Endothelial cell of hepatic sinusoid (primary cell): ENCODE measurements around the gene SLC4A9.

ENCODE experiments used
- in situ Hi-C: cut with HindIII; loops from 2 replicates; pipeline ENCODE4 v1.10.0; 2017; ENCODE audit warnings: low sequenced_read_pairs

SLC4A9 gene

DNA sequence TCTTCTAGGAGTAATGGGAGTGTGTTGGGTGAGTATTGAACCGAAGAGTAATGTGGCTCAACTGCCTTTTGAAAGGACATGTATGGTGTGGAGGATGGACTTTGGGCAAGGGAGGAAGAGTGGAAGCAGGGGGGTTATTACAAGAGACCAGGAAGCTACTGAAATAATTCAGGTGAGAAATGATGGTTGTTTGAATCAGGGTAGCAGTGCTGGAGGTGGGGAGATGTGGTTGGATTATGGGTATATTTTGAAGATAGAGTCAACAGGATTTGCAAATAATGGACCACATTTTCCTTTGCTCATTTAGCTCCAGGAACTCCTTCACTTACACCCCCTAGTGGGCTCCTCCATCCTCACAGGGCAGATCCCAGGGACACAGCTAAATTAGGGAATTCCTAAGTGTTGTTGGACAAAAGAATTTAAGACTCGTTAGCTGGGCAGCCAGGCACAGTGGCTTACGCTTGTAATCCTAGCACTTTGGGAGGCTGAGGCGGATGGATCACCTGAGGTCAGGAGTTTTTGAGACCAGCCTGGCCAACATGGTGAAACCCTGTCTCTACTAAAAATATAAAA is 1.2 kb upstream of the SLC4A9 start:
- in situ Hi-C loops, result no loop called here

DNA sequence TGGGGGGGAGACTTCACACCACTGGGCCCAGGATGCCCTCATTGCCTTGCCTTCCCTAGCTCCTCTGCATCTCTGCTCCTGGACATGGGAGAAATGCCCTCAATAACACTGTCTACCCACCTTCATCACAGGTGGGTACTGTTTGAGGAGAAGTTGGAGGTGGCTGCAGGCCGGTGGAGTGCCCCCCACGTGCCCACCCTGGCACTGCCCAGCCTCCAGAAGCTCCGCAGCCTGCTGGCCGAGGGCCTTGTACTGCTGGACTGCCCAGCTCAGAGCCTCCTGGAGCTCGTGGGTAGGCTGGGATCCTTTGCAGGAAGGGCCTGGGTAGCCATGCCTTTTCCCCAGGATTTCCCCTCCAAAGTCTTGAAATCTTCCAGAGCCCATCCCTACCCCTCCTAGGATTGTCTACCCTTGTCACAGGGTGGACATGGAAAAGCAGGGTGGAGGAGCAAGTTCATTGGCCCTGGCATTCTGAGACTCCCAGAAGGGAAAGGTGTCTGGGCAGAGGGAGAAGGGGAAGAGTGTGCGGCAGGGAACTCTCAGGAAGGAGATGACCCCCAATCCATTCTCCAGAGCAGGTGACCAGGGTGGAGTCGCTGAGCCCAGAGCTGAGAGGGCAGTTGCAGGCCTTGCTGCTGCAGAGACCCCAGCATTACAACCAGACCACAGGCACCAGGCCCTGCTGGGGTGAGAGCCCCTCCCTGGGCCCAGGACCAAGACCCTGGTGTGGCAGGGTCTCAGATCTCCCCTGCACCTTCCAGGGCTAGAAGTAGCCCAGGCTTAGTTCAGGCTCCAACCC is 886 bp downstream of the SLC4A9 start:
- in situ Hi-C loops, result loop anchor here (10.0 kb wide), 1 partner anchor 284 kb away; the partner anchor contains the start of genes IK and NDUFA2

DNA sequence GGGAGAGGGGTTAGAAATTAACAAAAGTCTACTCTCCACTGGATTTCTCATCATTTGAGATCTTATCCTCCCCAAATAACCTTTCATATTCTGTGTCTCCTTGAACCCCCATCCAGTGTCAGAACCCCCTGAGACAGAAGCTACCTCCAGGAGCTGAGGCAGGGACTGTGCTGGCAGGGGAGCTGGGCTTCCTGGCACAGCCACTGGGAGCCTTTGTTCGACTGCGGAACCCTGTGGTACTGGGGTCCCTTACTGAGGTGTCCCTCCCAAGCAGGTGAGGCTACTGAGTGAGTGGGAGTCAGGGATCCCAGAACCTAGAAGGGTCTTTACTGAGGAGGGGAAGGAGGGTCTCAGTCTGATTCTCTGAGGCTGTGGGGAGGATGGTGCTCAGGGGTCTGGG is 1.9 kb downstream of the SLC4A9 start:
- in situ Hi-C loops, result loop anchor here (10.0 kb wide), 1 partner anchor 283 kb away; the partner anchor contains the start of genes IK and NDUFA2

DNA sequence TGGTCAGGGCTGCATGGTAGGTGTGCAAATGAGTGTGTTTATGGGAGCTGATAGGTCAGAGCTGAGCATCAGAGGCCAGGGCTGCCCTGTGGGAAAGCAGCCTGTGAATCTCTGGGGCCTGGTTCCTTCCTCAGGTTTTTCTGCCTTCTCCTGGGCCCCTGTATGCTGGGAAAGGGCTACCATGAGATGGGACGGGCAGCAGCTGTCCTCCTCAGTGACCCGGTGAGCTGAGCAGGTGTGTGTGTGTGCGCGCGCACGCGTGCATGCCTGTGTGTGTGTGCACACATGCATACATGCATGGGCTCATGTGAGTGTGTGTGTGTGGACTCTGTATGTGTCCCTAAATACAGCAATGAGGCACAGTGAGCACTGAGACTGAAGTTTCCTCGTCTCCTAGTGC is 2.3 kb downstream of the SLC4A9 start:
- in situ Hi-C loops, result loop anchor here (10.0 kb wide), 1 partner anchor 282 kb away; the partner anchor contains the start of genes IK and NDUFA2

DNA sequence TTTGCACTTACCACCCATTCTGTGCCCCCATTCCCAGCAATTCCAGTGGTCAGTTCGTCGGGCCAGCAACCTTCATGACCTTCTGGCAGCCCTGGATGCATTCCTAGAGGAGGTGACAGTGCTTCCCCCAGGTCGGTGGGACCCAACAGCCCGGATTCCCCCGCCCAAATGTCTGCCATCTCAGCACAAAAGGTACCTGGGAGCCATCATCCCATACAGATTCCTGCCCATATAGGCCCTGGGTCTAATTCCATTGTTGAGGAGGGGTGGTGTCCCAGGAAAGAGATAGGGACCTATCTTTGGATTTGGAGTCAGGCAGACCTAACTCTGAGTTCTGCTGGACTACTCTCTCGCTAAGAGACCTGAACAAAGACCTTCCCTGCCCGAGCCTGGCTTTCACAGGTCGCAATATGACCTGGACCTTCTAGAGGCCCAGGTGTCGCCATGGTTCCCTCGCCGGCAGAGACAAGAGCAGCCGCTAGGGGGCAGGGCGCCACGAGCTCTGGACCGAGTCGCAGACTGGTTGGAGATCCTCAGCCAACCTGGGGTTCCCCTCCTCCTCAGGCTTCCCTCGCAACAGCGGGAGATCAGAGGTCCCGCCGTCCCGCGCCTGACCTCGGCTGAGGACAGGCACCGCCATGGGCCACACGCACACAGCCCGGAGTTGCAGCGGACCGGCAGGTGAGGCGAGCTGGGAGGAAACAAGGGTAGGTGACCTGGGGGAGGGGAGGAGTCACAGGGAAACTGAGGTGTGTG is 3.1 kb downstream of the SLC4A9 start:
- in situ Hi-C loops, result loop anchor here (10.0 kb wide), 1 partner anchor 282 kb away; the partner anchor contains the start of genes IK and NDUFA2

DNA sequence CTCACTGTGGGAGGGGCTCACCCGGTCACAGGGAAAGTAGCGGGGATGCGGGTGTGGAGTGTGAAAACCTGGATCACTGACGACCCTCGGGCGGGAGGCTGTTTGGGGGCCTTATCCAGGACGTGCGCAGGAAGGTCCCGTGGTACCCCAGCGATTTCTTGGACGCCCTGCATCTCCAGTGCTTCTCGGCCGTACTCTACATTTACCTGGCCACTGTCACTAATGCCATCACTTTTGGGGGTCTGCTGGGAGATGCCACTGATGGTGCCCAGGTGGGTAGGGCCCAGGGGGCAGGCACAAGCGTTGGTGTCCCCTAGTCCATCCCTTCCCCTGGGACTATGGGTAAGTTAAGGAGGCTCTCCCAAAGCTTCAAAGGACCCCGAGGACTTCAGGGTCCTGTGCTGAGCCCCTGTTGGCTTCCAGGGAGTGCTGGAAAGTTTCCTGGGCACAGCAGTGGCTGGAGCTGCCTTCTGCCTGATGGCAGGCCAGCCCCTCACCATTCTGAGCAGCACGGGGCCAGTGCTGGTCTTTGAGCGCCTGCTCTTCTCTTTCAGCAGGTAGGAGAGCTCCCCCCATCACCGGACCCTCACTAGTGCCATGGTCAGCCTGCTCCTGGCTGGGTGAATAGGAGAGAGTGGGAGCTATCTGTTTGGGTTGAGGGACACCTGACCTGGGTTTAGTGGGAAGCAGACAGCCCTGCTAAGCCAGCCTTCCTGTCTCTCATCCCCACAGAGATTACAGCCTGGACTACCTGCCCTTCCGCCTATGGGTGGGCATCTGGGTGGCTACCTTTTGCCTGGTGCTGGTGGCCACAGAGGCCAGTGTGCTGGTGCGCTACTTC is 3.9 kb downstream of the SLC4A9 start:
- in situ Hi-C loops, result loop anchor here (10.0 kb wide), 1 partner anchor 281 kb away; the partner anchor contains the start of genes IK and NDUFA2

DNA sequence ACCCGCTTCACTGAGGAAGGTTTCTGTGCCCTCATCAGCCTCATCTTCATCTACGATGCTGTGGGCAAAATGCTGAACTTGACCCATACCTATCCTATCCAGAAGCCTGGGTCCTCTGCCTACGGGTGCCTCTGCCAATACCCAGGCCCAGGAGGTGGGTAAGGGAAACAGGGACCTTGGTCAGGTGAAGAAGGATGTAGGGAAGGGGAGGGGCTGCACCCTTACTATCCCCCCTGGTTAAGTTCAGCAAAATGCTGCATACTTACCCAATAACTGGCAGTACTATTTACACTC is 4.4 kb downstream of the SLC4A9 start:
- in situ Hi-C loops, result loop anchor here (10.0 kb wide), 1 partner anchor 280 kb away; the partner anchor contains the start of genes IK and NDUFA2

DNA sequence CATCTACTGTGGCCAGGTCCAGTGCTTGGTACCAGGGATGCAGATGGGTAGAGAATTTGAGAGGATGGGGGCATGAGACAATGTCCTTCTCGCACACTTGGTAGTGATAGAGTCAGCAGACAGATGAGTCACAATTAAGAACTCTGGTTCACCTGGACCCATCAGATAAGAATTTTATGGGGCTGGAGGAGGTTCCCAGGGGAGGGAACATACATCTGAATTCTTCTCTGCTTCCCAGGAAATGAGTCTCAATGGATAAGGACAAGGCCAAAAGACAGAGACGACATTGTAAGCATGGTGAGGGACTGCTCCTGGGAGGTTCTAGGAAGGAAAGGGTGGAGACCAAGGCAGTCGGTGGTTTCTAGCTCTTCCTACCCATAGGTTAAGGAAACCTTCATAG is 5.3 kb downstream of the SLC4A9 start:
- in situ Hi-C loops, result loop anchor here (5.0 to 10.0 kb wide), 2 partner anchors 42 to 280 kb away; partner anchors contain the start of genes IK and NDUFA2

DNA sequence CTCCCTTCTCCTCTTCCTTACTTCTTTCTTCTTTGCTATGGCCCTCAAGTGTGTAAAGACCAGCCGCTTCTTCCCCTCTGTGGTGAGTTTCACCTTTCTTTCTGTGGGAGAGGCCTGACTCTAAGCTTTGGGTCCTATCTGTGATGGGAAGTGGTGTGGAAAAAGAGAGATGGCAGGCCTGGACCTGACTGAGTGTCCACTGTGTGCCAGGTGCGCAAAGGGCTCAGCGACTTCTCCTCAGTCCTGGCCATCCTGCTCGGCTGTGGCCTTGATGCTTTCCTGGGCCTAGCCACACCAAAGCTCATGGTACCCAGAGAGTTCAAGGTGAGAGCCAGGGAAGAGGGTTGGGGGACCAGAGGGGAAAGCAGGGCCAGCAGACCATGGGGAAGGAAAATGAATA is 5.9 kb downstream of the SLC4A9 start:
- in situ Hi-C loops, result loop anchor here (5.0 to 10.0 kb wide), 2 partner anchors 41 to 279 kb away; partner anchors contain the start of genes IK and NDUFA2

DNA sequence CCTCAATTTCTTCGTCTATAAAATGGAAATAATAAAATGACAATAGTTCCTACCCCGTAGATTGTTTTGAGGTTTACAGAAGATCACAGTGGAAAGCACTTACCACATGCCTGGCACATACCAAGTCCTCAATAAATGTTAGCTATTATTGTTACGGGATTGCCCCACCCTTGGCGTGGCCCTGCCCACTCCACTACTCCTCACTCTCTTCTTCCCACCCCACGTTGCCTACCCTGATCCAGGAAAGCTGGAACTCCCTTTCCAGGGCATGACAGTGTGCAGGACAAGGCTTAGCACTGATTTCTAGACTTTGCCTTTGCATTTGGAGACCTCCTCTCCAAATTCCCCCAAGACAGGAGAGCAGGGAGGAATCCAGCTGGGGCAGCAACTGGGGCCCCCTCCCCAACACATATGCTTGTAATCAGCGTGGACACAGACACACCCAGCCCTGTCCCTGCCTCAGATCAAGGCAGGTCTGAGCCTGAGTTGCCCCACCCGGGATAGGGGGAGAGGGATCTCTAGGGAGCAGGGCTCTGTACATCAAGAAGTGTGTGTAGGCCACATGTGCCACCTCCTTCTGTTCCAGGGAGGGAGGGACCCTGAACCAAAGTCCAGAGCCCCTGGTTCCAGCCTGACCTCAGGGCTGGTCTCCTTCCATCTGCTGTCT is 6.7 kb downstream of the SLC4A9 start:
- in situ Hi-C loops, result loop anchor here (5.0 to 10.0 kb wide), 2 partner anchors 41 to 278 kb away; partner anchors contain the start of genes IK and NDUFA2

DNA sequence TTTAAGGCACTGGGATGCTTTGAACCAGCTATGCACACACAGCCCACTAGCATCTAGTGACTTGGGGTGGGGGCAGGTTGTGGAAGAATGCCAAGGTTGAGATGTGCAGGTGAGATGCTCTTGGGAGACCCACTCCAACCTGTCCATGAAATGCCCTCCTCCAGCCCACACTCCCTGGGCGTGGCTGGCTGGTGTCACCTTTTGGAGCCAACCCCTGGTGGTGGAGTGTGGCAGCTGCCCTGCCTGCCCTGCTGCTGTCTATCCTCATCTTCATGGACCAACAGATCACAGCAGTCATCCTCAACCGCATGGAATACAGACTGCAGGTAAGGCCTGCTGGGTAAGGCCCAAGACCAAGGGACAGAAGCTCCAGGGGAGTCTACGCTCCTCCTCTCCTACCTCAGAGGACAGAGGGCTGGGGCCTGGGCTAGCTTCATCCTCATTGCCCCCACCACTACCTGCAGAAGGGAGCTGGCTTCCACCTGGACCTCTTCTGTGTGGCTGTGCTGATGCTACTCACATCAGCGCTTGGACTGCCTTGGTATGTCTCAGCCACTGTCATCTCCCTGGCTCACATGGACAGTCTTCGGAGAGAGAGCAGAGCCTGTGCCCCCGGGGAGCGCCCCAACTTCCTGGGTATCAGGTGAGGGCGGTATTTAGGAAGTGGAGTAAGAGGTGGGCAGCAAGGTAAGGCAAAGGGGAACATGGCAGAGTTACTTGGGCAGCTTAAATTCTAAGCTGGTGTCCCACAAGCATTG is 7.4 kb downstream of the SLC4A9 start:
- in situ Hi-C loops, result loop anchor here (5.0 to 10.0 kb wide), 2 partner anchors 40 to 277 kb away; partner anchors contain the start of genes IK and NDUFA2

DNA sequence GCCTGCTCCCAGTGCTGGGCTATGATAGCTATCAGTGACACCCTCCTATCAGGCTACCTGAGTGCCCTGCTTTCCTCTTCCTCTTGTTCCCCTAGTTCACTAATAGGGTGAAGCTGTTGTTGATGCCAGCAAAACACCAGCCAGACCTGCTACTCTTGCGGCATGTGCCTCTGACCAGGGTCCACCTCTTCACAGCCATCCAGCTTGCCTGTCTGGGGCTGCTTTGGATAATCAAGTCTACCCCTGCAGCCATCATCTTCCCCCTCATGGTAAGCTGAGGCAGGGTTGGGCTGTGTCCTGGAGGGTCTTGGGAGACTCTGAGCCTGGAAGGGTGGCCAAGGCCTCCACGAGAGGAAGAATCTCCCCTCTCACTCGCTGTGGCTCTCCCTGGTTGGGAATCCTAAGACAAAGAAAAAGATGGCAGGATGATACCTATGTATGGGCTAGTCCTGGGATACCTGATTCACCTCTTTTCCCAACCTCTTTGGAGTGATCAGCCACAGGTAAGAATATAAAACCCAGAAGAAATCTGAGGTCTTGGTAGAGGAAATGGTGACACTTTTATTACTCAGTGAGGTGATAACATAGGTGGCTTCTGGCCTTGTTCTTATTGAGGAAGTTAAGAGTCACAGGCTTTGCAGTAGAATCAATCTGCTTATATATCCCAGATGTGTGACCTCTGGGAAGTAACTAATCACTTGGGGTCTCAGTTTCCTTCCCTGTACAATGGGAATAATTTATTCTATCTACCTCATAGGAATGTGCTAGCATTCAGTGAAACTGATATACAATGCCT is 11.6 kb downstream of the SLC4A9 start:
- in situ Hi-C loops, result no loop called here

DNA sequence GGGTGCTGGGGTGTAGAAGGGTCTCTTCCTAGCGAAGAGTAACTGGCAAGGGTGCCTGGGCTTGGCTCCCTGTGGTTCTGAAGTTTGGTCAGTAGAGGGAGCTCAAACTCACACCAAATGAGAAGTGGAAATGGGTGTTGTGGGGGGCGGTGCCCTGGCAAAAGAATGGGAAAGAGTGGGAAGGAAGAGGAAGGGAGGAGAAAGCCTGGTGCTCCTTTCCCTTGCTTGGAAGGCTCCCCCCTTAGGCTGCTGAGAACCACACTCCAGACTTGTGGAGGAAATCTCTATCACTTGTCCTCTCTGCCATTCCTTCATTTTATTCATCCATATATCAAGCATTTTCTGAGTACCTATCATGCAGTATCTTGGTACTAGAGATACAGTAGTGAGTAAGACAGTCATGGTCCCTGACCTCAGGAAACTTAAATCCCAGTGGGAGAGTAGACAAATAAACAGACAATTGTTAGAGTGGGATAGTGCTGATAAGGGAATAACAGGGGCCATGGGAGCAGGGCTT is 13.0 kb downstream of the SLC4A9 start:
- in situ Hi-C loops, result no loop called here

DNA sequence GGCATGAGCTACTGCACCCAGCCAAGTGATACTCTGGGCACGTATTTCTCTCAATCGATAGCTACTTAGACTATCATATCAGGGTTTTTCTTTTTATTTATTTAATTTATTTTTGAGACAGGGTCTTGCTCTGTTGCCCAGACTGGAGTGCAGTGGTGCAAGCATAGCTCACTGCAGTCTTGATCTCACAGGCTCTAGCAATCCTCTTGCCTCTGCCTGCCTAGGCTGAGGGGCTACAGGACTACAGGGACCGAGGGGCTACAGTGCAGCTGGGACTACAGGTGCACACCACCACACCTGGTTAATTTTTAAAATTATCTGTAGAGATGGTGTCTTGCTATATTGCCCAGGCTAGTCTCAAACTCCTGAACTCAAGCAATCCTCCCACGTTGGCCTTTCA is 21.4 kb downstream of the SLC4A9 start:
- in situ Hi-C loops, result no loop called here

DNA sequence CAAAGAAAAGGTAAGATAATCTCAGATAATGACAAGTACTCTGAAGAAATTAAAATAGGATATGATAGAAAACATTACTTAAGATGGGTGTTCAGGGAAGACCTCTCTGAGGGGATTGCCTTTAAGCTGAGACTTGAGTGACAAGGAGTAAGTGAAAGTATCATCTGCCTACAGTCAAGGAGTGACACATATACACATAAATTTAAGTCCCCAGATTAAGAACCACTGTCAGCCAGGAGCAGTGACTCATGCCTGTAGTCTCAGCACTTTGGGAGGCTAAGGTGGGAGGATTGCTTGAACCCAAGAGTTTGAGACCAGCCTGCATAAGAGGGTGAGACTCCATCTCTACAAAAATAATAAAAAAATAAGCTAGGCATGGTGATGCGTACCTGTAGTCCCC is 22.0 kb downstream of the SLC4A9 start:
- in situ Hi-C loops, result no loop called here

DNA sequence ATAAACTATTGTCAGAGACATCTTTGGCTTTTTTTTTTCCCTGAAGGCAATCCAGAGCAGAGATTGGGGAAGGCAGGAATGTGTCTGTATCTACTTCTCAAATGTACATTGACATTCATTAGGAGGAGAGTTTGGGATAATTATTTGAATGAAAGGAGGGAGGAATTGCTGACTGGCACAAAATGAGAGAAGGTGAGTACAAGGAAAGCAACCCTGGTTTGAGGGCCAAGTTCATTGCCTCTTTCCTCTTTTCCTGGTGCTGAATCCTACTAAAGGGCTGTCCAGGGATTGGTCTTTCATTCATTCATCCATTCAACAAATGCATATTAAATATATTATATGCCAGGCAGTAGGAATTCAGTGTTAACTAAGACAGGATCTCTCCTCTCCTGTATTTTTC is 22.9 kb downstream of the SLC4A9 start:
- in situ Hi-C loops, result no loop called here

DNA sequence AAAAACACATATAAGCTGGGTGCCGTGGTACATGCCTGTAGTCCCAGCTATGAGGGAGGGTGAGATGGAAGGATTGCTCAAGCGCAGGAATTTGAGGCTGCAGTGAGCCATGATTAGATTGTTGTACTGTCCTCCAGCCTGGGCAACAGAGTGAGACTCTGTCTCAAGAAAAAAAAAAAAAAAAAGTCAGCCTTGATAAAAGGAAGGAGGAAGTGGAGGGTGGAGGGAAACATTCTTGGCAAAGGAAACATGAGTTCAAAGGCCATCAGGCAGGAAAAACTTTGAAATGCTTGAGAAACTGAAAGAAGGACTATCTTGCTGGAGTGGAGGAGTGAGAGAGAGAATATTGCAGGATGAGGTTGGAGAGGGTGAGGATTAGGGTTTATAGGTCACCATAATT is 23.3 kb downstream of the SLC4A9 start:
- in situ Hi-C loops, result no loop called here

DNA sequence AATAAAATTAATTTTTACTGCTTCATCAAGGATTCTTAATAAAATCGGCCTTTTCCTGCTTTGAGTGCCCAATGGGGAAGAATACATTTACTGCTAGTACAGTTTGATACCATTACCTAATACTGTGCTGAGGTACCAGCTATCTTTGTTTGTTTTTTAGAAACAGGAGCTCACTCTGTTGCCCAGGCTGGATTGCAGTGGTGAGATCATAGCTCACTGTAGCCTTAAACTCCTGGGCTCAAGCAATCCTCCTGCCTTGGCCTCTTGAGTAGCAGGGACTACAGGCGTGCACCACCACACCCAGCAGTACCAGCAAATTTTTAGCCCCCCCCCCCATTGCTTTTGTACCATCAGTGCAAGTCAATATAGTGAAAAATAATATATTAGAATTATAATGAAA is 28.1 kb downstream of the SLC4A9 start:
- in situ Hi-C loops, result no loop called here
